ENCODE data around the gene S1PR5. TPM values are rescaled to one million over a fixed set of nuclear protein-coding genes. Genes with fewer than 3 reads are reported as not detected.
"Not testable (repeated sequence)": the region's sequence is repeated elsewhere in the genome, so short reads cannot be mapped to it uniquely, and the experiment has no call there.

S1PR5 gene
- polyA plus RNA-seq, 3 donors, result 1.3 to 1.7 (median 1.5) TPM

GRCh38 chr19:10546817-10547216 lies 29.6 kb upstream of the S1PR5 start:
- DNase-seq (ENCODE audit: low read depth in 3 of 3, low spot score in 2 of 3), result no peak

- no peak for DNase-seq (ENCODE audit: low read depth in 3 of 3, low spot score in 2 of 3)
Measured at GRCh38 chr19:10544753-10545251, 27.6 kb upstream of the S1PR5 start.

DNA sequence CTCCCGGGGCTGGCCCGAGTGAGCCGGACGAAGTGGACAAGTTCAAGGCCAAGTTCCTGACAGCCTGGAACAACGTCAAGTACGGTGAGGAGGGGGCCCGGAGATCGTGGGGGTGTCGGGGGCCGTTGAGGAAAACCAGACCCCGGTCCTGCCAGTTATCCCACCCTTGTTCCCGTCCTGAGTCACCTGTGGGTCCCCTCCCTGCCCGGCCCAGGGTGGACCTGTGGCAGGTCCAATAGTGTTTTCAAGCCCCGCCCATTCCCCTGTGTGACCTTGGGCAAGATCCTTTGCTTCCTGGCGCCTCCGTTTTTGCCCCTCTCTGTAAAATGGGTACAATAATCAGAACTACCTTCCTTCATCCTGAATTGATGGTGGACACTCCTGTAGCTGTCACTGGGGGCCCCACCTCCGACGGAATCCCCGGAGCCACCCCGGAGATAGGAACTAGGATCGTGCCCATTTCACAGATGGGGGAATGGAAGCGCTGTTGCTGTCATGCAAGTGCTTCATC lies 27.1 kb upstream of the S1PR5 start:
- DNase-seq (ENCODE audit: low read depth in 3 of 3, low spot score in 2 of 3), result no peak

- DNase-seq (ENCODE audit: low read depth in 3 of 3, low spot score in 2 of 3), result no peak
Measured at GRCh38 chr19:10543420-10544241, 26.4 kb upstream of the S1PR5 start, which contains the start of gene ATG4D. TSS of gene ATG4D (plus strand) at chr19:10543904. CDS start at chr19:10544091, 187 bp downstream.

GRCh38 chr19:10543059-10543419 lies 25.8 kb upstream of the S1PR5 start:
- no peak for DNase-seq (ENCODE audit: low read depth in 3 of 3, low spot score in 2 of 3)

GRCh38 chr19:10539016-10539415 lies 21.8 kb upstream of the S1PR5 start:
- DNase-seq (ENCODE audit: low read depth in 3 of 3, low spot score in 2 of 3), result not testable (repeated sequence)

DNA sequence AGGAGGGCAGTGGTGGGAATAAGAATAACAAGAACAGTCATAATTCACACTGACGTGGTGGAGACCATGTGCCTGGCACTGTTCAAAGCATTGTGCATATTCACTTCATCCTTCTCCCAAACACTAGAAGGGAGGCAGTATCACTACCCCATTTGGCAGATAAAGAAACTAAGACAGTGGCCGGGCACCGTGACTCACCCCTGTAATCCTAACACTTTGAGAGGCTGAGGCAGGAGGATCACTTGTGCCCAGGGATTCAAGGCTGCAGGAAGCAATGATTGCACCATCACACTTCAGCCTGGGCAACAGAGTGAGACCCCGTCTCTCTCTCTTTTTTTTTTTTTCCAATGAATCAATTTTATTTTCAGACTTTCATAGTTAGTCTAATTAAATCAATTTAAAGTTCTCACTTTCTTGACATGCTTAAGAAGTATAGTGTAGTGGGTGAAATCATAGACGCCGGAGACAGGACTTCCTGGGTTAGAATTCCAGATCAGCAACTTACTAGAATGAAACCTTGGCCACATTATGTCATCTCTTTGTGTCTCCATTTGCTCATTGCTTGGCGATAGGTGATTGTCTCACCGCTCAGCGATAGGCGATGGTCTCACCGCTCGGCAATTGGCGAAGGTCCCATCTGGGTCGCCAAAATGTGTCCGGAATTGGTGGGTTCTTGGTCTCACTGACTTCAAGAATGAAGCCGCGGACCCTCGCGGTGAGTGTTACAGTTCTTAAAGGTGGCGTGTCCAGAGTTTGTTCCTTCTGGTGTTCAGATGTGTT lies 21.1 kb upstream of the S1PR5 start:
- DNase-seq (ENCODE audit: low read depth in 3 of 3, low spot score in 2 of 3), result no peak

- no peak for DNase-seq (ENCODE audit: low read depth in 3 of 3, low spot score in 2 of 3)
Measured at GRCh38 chr19:10537668-10538067, 20.4 kb upstream of the S1PR5 start.

DNA sequence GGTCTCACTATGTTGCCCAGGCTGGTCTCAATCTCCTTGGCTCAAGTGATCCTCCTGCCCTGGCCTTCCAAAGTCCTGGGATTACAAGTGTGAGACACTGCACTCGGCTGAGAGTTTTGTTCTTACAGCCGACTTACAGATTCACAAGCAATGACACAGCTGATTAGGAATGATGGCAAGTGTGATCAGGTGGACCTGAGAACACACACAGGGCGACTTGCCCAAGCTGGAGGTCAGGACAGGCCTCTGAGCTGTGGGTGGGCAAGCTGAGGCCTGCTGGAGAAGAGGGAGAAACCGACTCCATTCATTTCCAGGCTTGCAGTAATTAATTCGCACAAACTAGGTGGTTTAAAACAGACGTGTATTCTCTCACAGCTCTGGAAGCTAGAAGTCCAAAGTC lies 18.4 kb upstream of the S1PR5 start:
- no peak for DNase-seq (ENCODE audit: low read depth in 3 of 3, low spot score in 2 of 3)

GRCh38 chr19:10533646-10534386 lies 16.6 kb upstream of the S1PR5 start:
- no peak for DNase-seq (ENCODE audit: low read depth in 3 of 3, low spot score in 2 of 3)

DNA sequence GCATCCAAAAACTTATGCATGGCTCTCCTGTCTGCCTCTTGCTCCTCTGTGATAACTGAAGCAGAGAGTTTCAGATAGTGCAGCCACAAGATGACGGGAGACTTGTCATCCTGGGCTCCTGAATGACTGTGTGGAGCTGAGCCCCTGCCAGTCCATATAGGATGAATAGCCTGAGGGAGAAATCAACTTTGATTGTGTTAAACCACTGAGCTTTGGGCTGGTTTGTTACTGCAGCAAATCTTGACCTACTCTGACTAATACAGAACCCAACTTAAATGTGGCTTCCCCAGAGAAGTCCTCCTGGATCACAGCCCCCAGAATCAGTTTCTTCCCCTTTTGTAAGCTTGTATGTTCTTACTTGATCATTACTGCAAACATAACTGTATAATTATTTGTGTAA lies 15.2 kb upstream of the S1PR5 start:
- DNase-seq (ENCODE audit: low read depth in 3 of 3, low spot score in 2 of 3), result no peak

DNA sequence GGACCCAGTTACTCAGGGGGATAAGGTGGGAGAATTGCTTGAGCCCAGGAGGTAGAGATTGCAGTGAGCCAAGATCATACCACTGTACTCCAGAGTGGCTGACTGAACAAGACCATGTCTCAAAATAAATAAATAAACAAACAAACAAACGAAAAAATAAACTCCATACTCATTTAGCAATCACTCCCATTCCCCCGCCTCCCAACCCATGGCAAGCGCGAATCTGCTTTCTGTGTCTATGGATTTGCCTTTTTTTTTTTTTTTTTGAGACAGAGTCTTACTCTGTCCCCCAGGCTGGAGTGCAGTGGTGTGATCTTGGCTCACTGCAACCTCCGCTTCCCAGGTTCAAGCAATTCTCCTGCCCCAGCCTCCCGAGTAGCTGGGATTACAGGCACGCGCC lies 9.6 kb upstream of the S1PR5 start:
- not testable (repeated sequence) for DNase-seq (ENCODE audit: low read depth in 3 of 3, low spot score in 2 of 3)

GRCh38 chr19:10525636-10526035 lies 8.4 kb upstream of the S1PR5 start:
- no peak for DNase-seq (ENCODE audit: low read depth in 3 of 3, low spot score in 2 of 3)

- DNase-seq (ENCODE audit: low read depth in 3 of 3, low spot score in 2 of 3), result no peak
Measured at GRCh38 chr19:10523135-10523636, 5.9 kb upstream of the S1PR5 start.

- no peak for DNase-seq (ENCODE audit: low read depth in 3 of 3, low spot score in 2 of 3)
Measured at GRCh38 chr19:10521461-10522171, 4.4 kb upstream of the S1PR5 start.

- no peak for DNase-seq (ENCODE audit: low read depth in 3 of 3, low spot score in 2 of 3)
Measured at GRCh38 chr19:10520652-10521318, 3.5 kb upstream of the S1PR5 start.

- DNase-seq (ENCODE audit: low read depth in 3 of 3, low spot score in 2 of 3), result no peak
Measured at GRCh38 chr19:10519421-10519820, 2.2 kb upstream of the S1PR5 start.

- no peak for DNase-seq (ENCODE audit: low read depth in 3 of 3, low spot score in 2 of 3)
Measured at GRCh38 chr19:10518444-10519361, 1.5 kb upstream of the S1PR5 start.
